ENCODE measurements around the gene MAPK6. TPM values are rescaled to one million over a fixed set of nuclear protein-coding genes. Genes with fewer than 3 reads are reported as not detected.

The MAPK6 gene
- 45.0 to 63.2 TPM (median 57.7 TPM) in 5 replicates for total RNA-seq (2022; extraction: Qiagen RNA extraction)

GRCh38 chr15:52018693-52019393 is at the start of gene MAPK6:
MAPK6 (plus strand) TSS chr15:52019219; CDS start chr15:52046461, 27,242 bp downstream.

GRCh38 chr15:51971375-51972133 is 47.5 kb upstream of the MAPK6 start, which contains the start of gene LEO1:
LEO1 (minus strand) TSS chr15:51971778; CDS start chr15:51971745, 33 bp downstream.

Other genes starting within 250 kb of the MAPK6 start
- 55.7 to 85.4 TPM (median 71.2 TPM) in 5 replicates for gene TMOD3, start 189.6 kb upstream of the MAPK6 start, total RNA-seq (2022; extraction: Qiagen RNA extraction)
- gene LEO1, start 47.4 kb upstream of the MAPK6 start, total RNA-seq (2022; extraction: Qiagen RNA extraction) = 50.9 to 63.0 TPM (median 52.5 TPM) in 5 replicates
- gene BCL2L10, start 93.6 kb downstream of the MAPK6 start, total RNA-seq (2022; extraction: Qiagen RNA extraction) = 0.11 to 0.17 TPM (median 0.14 TPM) in 3 of 5 replicates, not detected in the others
- 45.2 to 52.1 TPM (median 48.3 TPM) in 5 replicates for gene GNB5, start 172.2 kb downstream of the MAPK6 start, total RNA-seq (2022; extraction: Qiagen RNA extraction)